Medulla oblongata (tissue), 1 donor: ENCODE measurements around the gene NSUN4.

Experiments
- DNase-seq: peaks from one replicate; pipeline ENCODE4 v3.0.0-alpha.2; 2015; ENCODE audit errors: extremely low spot score

NSUN4 gene

DNA sequence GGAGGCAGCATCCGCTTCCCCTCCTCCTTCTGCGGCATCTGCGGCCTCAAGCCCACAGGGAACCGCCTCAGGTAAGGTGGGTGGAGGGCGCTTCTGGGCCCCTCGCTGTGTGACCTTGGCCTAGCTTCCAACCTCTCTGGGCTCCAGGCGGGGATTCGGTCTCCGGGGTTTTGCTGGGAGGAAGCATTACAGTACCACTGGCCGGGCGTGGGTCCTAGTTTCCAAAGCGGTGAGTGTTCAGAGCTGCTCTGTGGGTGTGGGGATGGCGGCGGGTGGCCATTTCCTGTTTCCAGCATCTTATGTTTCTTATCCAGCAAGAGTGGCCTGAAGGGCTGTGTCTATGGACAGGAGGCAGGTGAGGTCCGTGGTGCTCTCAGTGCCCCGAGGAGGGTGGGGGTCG is 65.1 kb downstream of the NSUN4 start:
- DNase-seq, result no peak

DNA sequence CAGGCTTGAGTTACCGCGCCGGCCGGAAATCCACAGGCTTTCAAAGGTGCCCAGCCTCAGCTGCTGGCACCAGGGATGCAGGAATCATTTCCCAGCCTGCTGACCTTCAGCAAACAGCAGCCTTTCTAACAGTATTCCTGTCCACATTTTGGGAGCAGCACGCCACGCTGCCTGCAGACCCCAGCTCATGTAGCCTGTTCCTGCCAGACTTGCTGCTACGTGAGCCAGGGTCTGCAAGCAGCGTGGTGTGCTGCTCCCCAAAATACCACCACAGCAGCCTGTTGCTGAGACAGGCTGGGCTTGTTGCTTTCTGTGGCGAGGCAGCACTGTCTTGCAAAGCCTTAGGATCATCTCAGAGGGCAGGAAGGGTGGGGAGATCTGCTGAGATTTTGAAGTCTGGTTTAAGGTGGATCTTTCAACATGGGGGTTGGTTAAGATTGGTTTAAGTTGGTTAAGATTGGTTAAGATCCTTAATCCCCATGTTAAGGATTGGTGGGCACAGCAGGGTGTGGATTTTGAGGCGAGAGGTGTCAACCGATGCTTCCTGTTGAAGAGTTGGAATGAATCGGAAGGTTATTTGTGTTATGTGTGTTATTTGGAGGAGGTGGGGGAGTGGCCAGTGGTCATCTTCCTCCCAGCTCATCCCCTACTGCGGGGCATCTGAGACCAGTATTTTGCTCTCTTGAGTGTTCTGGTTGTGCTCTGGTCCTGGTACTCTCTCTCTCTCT is 66.4 kb downstream of the NSUN4 start:
- no peak for DNase-seq

DNA sequence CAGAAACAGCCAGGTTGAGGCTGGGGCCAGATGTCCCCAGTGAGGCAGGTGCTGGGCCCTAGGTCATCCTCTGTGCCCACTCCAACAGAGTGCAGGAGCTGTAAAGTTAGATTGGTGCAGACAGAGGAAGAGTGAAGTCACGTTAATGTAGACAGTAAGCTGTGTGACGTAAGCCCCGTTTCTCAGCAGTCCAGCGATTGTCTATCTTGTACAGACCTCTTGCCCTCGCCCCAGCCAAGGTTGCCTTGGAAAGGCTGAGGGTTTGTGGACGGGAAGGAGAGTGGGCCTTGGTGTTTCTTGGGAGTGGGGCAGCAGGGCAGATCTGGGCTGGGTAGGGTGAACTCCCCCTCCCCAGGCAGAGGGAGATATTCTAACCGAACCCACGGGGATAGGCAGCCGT is 67.0 kb downstream of the NSUN4 start:
- no peak for DNase-seq

DNA sequence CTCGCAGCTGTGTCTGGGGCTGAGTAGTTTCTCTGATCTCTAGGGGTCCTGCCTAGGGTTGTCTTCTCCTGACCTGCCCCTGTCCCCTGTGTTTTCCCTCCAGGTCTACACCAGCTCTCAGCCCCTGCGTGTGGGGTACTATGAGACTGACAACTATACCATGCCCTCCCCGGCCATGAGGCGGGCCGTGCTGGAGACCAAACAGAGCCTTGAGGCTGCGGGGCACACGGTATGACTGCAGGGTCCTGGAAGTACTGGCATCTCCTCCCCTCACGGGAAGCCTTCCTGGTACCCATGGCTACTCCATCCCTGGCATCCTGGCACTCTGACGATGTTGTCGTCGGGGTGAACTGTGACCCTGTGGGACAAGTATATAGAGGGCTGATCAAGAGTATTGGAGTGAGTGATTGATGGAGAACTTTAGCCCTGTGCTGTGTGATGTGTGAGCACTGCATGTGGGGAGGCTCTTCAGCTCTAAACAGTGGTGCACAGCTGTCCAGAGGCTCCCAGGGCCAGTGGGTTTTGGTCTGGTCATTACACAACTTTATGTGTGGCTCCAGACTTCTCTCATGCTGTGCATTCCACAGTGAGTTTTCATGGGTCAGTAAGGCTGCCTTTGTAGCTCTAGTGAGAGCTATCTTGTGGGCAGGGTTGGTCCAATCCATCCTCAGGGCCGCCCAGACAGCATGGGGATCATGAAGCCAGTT is 67.9 kb downstream of the NSUN4 start:
- no peak for DNase-seq

DNA sequence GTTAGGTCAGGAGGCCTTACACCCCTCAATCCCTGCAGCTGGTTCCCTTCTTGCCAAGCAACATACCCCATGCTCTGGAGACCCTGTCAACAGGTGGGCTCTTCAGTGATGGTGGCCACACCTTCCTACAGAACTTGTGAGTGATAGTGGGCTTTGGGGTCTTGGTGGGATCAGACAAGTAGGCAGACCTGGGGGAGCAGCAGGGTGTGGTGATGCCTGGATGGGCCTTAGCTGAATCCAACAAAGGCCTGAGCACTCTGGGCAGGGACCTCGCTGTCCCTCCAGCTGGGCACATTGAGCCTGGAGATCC is 68.4 kb downstream of the NSUN4 start:
- no peak for DNase-seq

DNA sequence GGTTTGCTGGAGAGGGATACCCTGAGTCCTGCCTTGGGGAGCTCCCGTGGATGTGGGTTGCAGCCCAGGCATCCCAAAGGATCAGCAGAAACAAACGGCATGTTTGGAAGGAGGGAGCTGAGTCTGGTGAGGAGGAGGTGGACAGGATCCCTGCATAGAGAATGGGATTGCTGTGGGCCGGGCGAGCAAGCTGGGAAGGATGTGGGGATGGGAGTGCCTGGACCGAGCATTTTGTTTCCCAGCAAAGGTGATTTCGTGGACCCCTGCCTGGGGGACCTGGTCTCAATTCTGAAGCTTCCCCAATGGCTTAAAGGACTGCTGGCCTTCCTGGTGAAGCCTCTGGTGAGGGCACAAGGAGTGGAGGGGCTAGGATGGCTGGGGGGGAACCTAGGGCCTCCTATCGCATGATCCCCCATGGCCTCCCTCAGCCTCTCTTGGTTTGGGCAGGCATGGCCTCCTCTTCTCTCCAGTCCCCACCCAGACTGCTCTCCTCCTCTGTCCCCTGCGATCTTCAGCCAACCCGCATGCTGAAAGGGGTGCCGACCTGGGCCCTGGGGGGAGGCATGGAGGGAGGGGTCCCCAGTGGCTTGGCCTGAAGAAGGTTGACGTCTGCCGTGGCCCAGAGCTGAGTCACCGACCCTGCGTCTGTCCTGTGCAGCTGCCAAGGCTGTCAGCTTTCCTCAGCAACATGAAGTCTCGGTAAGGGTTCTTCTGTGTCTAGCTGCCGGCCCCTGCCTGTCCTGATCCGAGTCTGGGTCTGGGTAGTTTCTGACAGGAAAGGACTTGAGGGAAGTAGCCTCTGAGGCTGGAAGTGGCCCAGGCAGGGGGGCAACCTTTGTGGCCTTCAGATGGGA is 69.8 kb downstream of the NSUN4 start:
- DNase-seq, result no peak

DNA sequence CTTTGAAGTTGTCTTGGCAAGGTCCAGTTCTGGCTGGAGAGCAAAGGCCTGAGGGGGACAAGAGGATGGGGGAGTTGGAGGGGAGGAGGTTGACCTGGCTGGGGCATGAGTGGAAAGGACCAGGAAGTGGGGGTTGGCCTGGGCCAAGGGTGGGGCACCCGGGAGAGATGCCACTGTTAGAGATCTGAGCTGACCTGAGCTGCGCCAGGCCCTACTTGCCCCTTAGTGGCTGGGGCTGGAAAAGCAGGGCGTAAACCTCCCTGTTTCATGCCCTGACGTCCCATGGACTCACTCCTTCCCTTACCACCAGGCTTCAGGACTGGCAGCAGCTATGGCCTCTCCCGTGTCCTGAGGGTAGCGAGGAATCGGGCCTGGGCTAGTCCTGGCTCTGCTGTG is 70.4 kb downstream of the NSUN4 start:
- DNase-seq, result no peak
